GM12801 (cell line): ENCODE measurements around the gene PTPRM.

Source experiments
- CTCF ChIP-seq: IDR thresholded peaks from one replicate; pipeline ENCODE4 v1.5.1; 2011; ENCODE audit warnings: control low read depth; ENCODE audit not compliant: insufficient read length; ENCODE audit errors: extremely low read depth

Gene PTPRM

GRCh38 chr18:8428951-8429350, 861.8 kb downstream of the PTPRM start:
- no peak for TF ChIP-seq CTCF

GRCh38 chr18:8431036-8431435, 863.9 kb downstream of the PTPRM start:
- no peak for TF ChIP-seq CTCF

- no peak for TF ChIP-seq CTCF
These were observed 866.2 kb downstream of the PTPRM start for GRCh38 chr18:8433323-8433722.

- no peak for TF ChIP-seq CTCF
These were observed 866.7 kb downstream of the PTPRM start for GRCh38 chr18:8433771-8434170.

DNA sequence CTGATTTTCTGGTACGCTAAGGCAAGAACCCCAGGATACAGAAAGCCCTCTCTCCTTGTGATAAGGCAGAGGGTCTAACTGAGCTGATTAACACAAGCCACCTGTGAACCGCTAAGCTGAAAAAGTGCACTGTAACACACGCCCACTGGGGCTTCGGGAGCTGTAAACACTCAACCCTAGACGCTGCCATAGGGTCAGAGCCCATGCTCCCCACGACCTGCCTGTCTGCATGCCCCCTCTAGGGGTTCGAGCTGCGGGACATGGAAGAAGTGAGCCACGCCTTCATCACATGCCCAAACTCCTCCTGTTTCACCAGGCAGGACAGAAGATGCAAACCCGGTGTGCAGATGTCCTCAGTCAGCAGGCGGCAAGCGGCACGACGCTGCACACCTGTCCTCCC, 868.3 kb downstream of the PTPRM start:
- no peak for TF ChIP-seq CTCF

DNA sequence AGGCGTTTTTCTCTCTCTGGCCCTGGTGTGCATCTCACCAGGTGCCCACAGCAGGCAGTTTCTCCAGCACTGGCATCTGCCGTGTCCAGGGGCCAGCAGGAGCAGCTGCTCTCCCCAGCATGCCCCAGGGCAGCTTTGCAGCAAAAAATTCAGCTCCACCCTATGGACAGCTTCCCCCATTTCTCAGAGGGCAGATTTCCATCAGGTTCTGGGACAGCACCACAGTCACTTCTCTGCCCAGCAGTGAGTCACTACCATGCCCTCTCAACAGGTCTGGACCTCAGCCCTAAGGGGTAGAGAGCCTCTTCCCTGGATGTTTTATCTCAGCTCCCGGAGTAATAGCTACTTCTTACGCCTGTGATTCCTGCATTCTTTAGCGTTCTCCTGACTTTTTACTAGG, 871.9 kb downstream of the PTPRM start:
- TF ChIP-seq CTCF: no peak

- no peak for TF ChIP-seq CTCF
These were observed 876.4 kb downstream of the PTPRM start for GRCh38 chr18:8443505-8443904.

GRCh38 chr18:8448130-8448529, 881.0 kb downstream of the PTPRM start:
- TF ChIP-seq CTCF: no peak
